HL-60 (cell line): ENCODE results near the gene SLC1A7.

Experiments
- POLR2AphosphoS5 ChIP-seq: IDR thresholded peaks from 2 replicates; pipeline ENCODE4 v1.6.1; 2012; ENCODE audit warnings: low read depth
- TF ChIP-seq, protein P1 (sequence below): IDR thresholded peaks from one replicate; pipeline ENCODE4 v1.5.1; 2011; ENCODE audit warnings: low read length, control low read depth, inconsistent platforms; ENCODE audit not compliant: insufficient read depth
- TF ChIP-seq, protein P2 (sequence below): IDR thresholded peaks from 2 replicates; pipeline ENCODE4 v1.6.1; 2012; ENCODE audit warnings: low read depth; ENCODE audit not compliant: insufficient replicate concordance

DNA sequence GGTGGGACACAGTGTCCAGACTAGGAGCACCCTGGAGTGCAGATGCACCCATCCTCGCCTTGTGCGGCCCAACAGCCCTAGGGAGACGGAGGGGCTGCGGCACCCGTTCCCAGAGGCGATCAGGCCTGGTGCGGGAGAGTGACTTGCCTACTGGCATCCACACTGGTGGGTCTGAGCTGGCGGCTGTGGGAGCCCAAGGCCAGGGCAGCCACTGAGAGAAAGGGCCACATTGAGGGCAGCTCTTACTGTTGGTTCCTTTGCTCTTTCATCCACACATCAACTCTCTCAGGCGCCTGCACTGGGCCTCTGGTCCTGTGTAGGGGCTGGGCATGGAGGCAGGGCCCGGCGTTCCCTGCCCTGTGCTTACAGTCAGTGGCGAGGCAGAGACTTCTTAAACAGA is 71.8 kb downstream of the SLC1A7 start:
- TF ChIP-seq, protein P1, sequence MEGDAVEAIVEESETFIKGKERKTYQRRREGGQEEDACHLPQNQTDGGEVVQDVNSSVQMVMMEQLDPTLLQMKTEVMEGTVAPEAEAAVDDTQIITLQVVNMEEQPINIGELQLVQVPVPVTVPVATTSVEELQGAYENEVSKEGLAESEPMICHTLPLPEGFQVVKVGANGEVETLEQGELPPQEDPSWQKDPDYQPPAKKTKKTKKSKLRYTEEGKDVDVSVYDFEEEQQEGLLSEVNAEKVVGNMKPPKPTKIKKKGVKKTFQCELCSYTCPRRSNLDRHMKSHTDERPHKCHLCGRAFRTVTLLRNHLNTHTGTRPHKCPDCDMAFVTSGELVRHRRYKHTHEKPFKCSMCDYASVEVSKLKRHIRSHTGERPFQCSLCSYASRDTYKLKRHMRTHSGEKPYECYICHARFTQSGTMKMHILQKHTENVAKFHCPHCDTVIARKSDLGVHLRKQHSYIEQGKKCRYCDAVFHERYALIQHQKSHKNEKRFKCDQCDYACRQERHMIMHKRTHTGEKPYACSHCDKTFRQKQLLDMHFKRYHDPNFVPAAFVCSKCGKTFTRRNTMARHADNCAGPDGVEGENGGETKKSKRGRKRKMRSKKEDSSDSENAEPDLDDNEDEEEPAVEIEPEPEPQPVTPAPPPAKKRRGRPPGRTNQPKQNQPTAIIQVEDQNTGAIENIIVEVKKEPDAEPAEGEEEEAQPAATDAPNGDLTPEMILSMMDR, result no peak
- TF ChIP-seq POLR2AphosphoS5, result no peak
- TF ChIP-seq, protein P2, sequence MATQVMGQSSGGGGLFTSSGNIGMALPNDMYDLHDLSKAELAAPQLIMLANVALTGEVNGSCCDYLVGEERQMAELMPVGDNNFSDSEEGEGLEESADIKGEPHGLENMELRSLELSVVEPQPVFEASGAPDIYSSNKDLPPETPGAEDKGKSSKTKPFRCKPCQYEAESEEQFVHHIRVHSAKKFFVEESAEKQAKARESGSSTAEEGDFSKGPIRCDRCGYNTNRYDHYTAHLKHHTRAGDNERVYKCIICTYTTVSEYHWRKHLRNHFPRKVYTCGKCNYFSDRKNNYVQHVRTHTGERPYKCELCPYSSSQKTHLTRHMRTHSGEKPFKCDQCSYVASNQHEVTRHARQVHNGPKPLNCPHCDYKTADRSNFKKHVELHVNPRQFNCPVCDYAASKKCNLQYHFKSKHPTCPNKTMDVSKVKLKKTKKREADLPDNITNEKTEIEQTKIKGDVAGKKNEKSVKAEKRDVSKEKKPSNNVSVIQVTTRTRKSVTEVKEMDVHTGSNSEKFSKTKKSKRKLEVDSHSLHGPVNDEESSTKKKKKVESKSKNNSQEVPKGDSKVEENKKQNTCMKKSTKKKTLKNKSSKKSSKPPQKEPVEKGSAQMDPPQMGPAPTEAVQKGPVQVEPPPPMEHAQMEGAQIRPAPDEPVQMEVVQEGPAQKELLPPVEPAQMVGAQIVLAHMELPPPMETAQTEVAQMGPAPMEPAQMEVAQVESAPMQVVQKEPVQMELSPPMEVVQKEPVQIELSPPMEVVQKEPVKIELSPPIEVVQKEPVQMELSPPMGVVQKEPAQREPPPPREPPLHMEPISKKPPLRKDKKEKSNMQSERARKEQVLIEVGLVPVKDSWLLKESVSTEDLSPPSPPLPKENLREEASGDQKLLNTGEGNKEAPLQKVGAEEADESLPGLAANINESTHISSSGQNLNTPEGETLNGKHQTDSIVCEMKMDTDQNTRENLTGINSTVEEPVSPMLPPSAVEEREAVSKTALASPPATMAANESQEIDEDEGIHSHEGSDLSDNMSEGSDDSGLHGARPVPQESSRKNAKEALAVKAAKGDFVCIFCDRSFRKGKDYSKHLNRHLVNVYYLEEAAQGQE, result no peak
